ENCODE data around the gene TMEM244. TPM values are rescaled to one million over a fixed set of nuclear protein-coding genes. Genes with fewer than 3 reads are reported as not detected.

The TMEM244 gene
- total RNA-seq = not detected in 2 replicates

GRCh38 chr6:129860908-129861665, at the start of gene TMEM244:
TMEM244 (minus strand) TSS chr6:129861315; CDS start chr6:129861188, 127 bp downstream.

Other genes with a start within 250 kb of the TMEM244 start
- gene ARHGAP18, start 151.1 kb downstream of the TMEM244 start, total RNA-seq = 14.0 and 16.3 TPM in 2 replicates
- 5.8 and 8.4 TPM in 2 replicates for gene L3MBTL3, start 157.3 kb upstream of the TMEM244 start, total RNA-seq

Measured in hair follicular keratinocyte (primary cell).